Endothelial cell of umbilical vein (primary cell): ENCODE data around the gene LMO1. TPM values are rescaled to one million over a fixed set of nuclear protein-coding genes. Genes with fewer than 3 reads are reported as not detected.

ENCODE experiments used
- BruUV-seq: library from RNA; stranded (reverse); fragments of 400-500 nt; replicated peaks from 2 replicates; lab custom pipeline; 2021; lab: Mats Ljungman, UMichigan
- CTCF ChIA-PET: fragments of 300-600, 350-600 bp; sonication (Branson Sonifier 250); formaldehyde crosslinking; loops from one replicate; lab custom pipeline; 2021; ENCODE audit warnings: antibody characterized with exemption, inconsistent platforms; lab: Charles Lee
- POLR2A ChIA-PET: fragments of 300-600, 350-600 bp; sonication (Branson Sonifier 250); formaldehyde crosslinking; loops from one replicate; lab custom pipeline; 2021; ENCODE audit warnings: antibody characterized with exemption, inconsistent platforms; lab: Charles Lee
- DNase-seq: peaks from one replicate; pipeline ENCODE4 v3.0.0-alpha.2; 2011; ENCODE audit warnings: low read depth, low spot score
- FAIRE-seq: peaks from 2 replicates; lab custom pipeline; 2011; peaks lifted over from hg19 to GRCh38; lab: Jason Lieb, UNC
- H2AFZ ChIP-seq: 2 replicates; pipeline ENCODE4 v1.6.0; 2012; ENCODE audit warnings: low read depth, low read length, control low read depth, inconsistent platforms
- H3K27ac ChIP-seq: 2 replicates; pipeline ENCODE4 v1.5.1; 2011; ENCODE audit warnings: low read depth, mild to moderate bottlenecking, control low read depth, low read length, moderate library complexity; ENCODE audit not compliant: insufficient read depth
- H3K27me3 ChIP-seq, 2 experiments: 2 replicates each; pipeline versions ENCODE4 v1.6.0 to v1.6.1; 2011; ENCODE audit warnings: low read length in 2 of 2, mixed read lengths in 1 of 2; ENCODE audit not compliant: control insufficient read depth in 2 of 2, insufficient read depth in 2 of 2
- H3K36me3 ChIP-seq, 2 experiments: 2 replicates in 1 of 2; 3 replicates in 1 of 2; pipeline ENCODE4 v1.5.1; 2011; ENCODE audit warnings: low read length in 2 of 2, mild to moderate bottlenecking in 1 of 2, moderate library complexity in 1 of 2; ENCODE audit not compliant: control insufficient read depth in 2 of 2, insufficient read depth in 2 of 2; ENCODE audit errors: extremely low read depth in 1 of 2
- H3K4me1 ChIP-seq: 3 replicates; pipeline ENCODE4 v1.5.1; 2011; ENCODE audit warnings: mild to moderate bottlenecking, low read length; ENCODE audit not compliant: control insufficient read depth, insufficient read depth; ENCODE audit errors: extremely low read depth
- H3K4me2 ChIP-seq: 2 replicates; pipeline ENCODE4 v1.6.1; 2011; ENCODE audit warnings: low read length, control low read depth, mixed read lengths; ENCODE audit not compliant: insufficient read depth
- H3K4me3 ChIP-seq, 3 experiments: fragments of 200-600 bp in 1 of 3; sonication (generic), shearing (Covaris generic) in 1 of 3; replicated peaks in 1 of 3; 2 replicates each; pipeline ENCODE4 v1.5.1; 2011 to 2016; ENCODE audit warnings: control low read depth in 3 of 3, low read length in 3 of 3, mild to moderate bottlenecking in 2 of 3, inconsistent platforms in 1 of 3, low read depth in 1 of 3, moderate library complexity in 1 of 3; ENCODE audit not compliant: insufficient read depth in 1 of 3
- H3K79me2 ChIP-seq: 2 replicates; pipeline ENCODE4 v1.6.0; 2012; ENCODE audit warnings: low read length, inconsistent platforms; ENCODE audit not compliant: control insufficient read depth, insufficient read depth
- H3K9ac ChIP-seq: replicated peaks from 2 replicates; pipeline ENCODE3; 2011; ENCODE audit warnings: low read length, control low read depth; ENCODE audit not compliant: insufficient read depth; ENCODE audit errors: extremely low read depth
- H3K9me1 ChIP-seq: replicated peaks from 3 replicates; pipeline ENCODE4 v1.6.0; 2011; ENCODE audit warnings: mild to moderate bottlenecking, low read length; ENCODE audit not compliant: control insufficient read depth, insufficient read depth; ENCODE audit errors: extremely low read depth
- H3K9me3 ChIP-seq: replicated peaks from 2 replicates; pipeline ENCODE4 v1.5.1; 2012; ENCODE audit warnings: low read length, inconsistent platforms; ENCODE audit not compliant: control insufficient read depth, insufficient read depth
- H4K20me1 ChIP-seq: replicated peaks from 2 replicates; pipeline ENCODE3; 2011; ENCODE audit warnings: mild to moderate bottlenecking, low read length; ENCODE audit not compliant: control insufficient read depth, insufficient read depth; ENCODE audit errors: extremely low read depth
- CTCF ChIP-seq, 2 donors: IDR thresholded peaks; 1 replicate in 1 of 2; 2 replicates in 1 of 2; pipeline ENCODE4 v1.5.1; 2011; ENCODE audit warnings: low read length in 2 of 2, mild to moderate bottlenecking in 2 of 2, moderate library complexity in 2 of 2, control low read depth in 1 of 2, inconsistent platforms in 1 of 2, low read depth in 1 of 2; ENCODE audit not compliant: insufficient read depth in 1 of 2; ENCODE audit errors: extremely low read depth in 1 of 2
- EZH2 ChIP-seq: IDR thresholded peaks from 2 replicates; pipeline ENCODE4 v1.6.1; 2012; ENCODE audit warnings: borderline replicate concordance, low read depth, mild to moderate bottlenecking, moderate library complexity, low read length, inconsistent platforms; ENCODE audit not compliant: severe bottlenecking
- FOS ChIP-seq: IDR thresholded peaks from 2 replicates; pipeline ENCODE4 v1.6.1; 2011; ENCODE audit warnings: mild to moderate bottlenecking, low read length, moderate library complexity, borderline replicate concordance; ENCODE audit not compliant: insufficient read depth
- GATA2 ChIP-seq: IDR thresholded peaks from 2 replicates; pipeline ENCODE4 v1.7.0; 2011; ENCODE audit warnings: low read depth, mild to moderate bottlenecking, moderate library complexity, mixed read lengths, low read length; ENCODE audit not compliant: insufficient read length, insufficient read depth
- JUN ChIP-seq: IDR thresholded peaks from 2 replicates; pipeline ENCODE4 v1.6.1; 2011; ENCODE audit warnings: borderline replicate concordance, low read depth; ENCODE audit not compliant: insufficient read length, insufficient read depth
- MAX ChIP-seq: IDR thresholded peaks from 2 replicates; pipeline ENCODE4 v1.6.1; 2011; ENCODE audit not compliant: insufficient read depth, insufficient read length
- MYC ChIP-seq: IDR thresholded peaks from one replicate; pipeline ENCODE4 v1.6.1; 2011; ENCODE audit warnings: mild to moderate bottlenecking, low read depth, low read length
- POLR2A ChIP-seq: IDR thresholded peaks from 2 replicates; pipeline ENCODE4 v1.6.1; 2012; ENCODE audit warnings: low read depth, mild to moderate bottlenecking, control low read depth, low read length
- POLR2AphosphoS5 ChIP-seq: IDR thresholded peaks from 2 replicates; pipeline ENCODE4 v1.6.1; 2012; ENCODE audit warnings: low read depth, mild to moderate bottlenecking, control low read depth, low read length, moderate library complexity; ENCODE audit not compliant: insufficient read depth
- dilution Hi-C: fragments of 300-500 bp; cut with MboI; formaldehyde crosslinking; loops from one replicate; pipeline ENCODE4 v1.15.0; 2019; ENCODE audit warnings: low sequenced_read_pairs; ENCODE audit not compliant: extremely low pct_ligation_motif_present
- intact Hi-C: fragments of 100-400 bp; cut with micrococcal nuclease; formaldehyde crosslinking; loops from one replicate; pipeline ENCODE4 v1.10.0; 2022
- polyA plus RNA-seq, 4 experiments: library from polyadenylated mRNA; depleted of rRNA in 3 of 4; stranded (reverse) in 3 of 4; unstranded in 1 of 4; fragments of >200 nt; gene quantifications; 2 replicates each; pipeline versions ENCODE4 v1.2.1 to v1.2.3, GENCODE V29; 2011 to 2012; ENCODE audit warnings: missing spikeins in 1 of 4
- total RNA-seq: library from RNA; stranded (reverse); gene quantifications from 2 replicates; pipeline ENCODE4 v1.2.3, GENCODE V29; 2021

The LMO1 gene
- total and polyA plus RNA-seq, 2 donors (not counting 3 experiments of a cell fraction or from before 2014, with no cell fraction given): not detected

GRCh38 chr11:8178297-8178696 is 85.4 kb downstream of the LMO1 start:
- Histone ChIP-seq H3K27me3 (peaks cover 0 to 4% of the 10 kb centered on the region in 2 experiments), H3K9me1 (no peaks in the 10 kb centered on the region), H4K20me1 (no peaks in the 10 kb centered on the region), H3K4me3 (no peak overlapping the region), H2AFZ (no peak overlapping the region), H3K9ac (no peak overlapping the region), H3K9me3 (no peaks in the 10 kb centered on the region), H3K79me2 (no peaks in the 10 kb centered on the region), H3K27ac (no peak overlapping the region), H3K4me1 (no peaks in the 10 kb centered on the region), H3K4me2 (no peak overlapping the region), H3K36me3 (no peaks in the 10 kb centered on the region)
- DNase-seq (no peak), FAIRE-seq (no peak)
- no TSS peak for BruUV-seq
- ChIA-PET POLR2A (interaction anchor here (0.6 kb wide), 1 partner anchor 179 kb away, joined by 5 read pairs; no protein-coding TSS in a partner anchor), CTCF (interaction anchor here (1.0 kb wide), 2 partner anchors 15 to 85 kb away, joined by 3 read pairs; partner anchors contain the start of gene LMO1)
- TF ChIP-seq JUN (no peak), EZH2 (no peak), POLR2AphosphoS5 (no peak), MYC (no peak), MAX (no peak), CTCF (IDR thresholded peaks at IDR 0.05; ENCODE audit: extremely low read depth in 1 of 2, insufficient read depth in 1 of 2, low read depth in 1 of 2, low read length in 2 of 2) (no peak), POLR2A (no peak), GATA2 (no peak), FOS (no peak)
- intact Hi-C loops: no loop called here
- dilution Hi-C loops: no loop called here
